GM12891 (cell line): Measurements from ENCODE around the gene LRRC37A3.
"Not testable (repeated sequence)": the region's sequence is repeated elsewhere in the genome, so short reads cannot be mapped to it uniquely, and the experiment has no call there.

ENCODE experiments used
- PAX5 ChIP-seq: IDR thresholded peaks from 2 replicates; pipeline ENCODE4 v1.6.1; 2011; ENCODE audit warnings: low read length, moderate library complexity, mild to moderate bottlenecking; ENCODE audit not compliant: insufficient read depth, severe bottlenecking
- POLR2A ChIP-seq: IDR thresholded peaks from 2 replicates; pipeline ENCODE4 v1.6.1; 2011; ENCODE audit warnings: low read depth, low read length, control low read depth
- POLR2AphosphoS5 ChIP-seq: IDR thresholded peaks from 2 replicates; pipeline ENCODE4 v1.6.1; 2011; ENCODE audit warnings: low read depth, low read length, control low read depth
- POU2F2 ChIP-seq: IDR thresholded peaks from 2 replicates; pipeline ENCODE4 v1.6.1; 2011; ENCODE audit warnings: low read depth, mild to moderate bottlenecking, control low read depth, low read length, moderate library complexity
- SPI1 ChIP-seq: IDR thresholded peaks from 2 replicates; pipeline ENCODE4 v1.6.1; 2011; ENCODE audit warnings: low read depth, low read length, control low read depth
- TAF1 ChIP-seq: IDR thresholded peaks from 2 replicates; pipeline ENCODE4 v1.6.1; 2011; ENCODE audit warnings: low read depth, low read length, control low read depth

DNA sequence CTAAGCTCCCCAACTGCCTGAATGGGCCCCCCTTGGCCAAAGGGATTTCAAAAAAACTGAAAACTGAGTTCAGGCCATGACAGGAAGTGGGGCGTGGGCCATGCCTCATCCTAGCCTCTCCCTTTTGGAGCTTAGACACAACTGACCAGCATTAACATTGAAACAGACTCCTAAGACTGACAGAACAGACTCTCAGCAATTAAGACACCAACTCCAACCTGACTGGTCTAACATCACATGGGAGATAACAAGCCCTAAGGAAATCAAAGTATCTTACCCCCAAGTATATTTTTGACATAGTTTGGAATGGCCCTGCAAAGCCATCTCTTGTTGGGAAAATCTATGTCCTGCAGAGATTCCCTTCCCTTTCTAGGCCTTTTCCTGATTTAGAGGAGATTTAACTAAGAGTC, 88.6 kb downstream of the LRRC37A3 start:
- not testable (repeated sequence) for TF ChIP-seq POLR2A, TAF1, POLR2AphosphoS5, SPI1, PAX5, POU2F2
